MCF 10A (cell line): Measurements from ENCODE around the gene ASH1L. TPM values are rescaled to one million over a fixed set of nuclear protein-coding genes. Genes with fewer than 3 reads are reported as not detected.
"Not testable (repeated sequence)": the region's sequence is repeated elsewhere in the genome, so short reads cannot be mapped to it uniquely, and the experiment has no call there.

Experiments
- BruUV-seq: library from RNA; stranded (reverse); fragments of 400-500 nt; replicated peaks from 2 replicates; lab custom pipeline; 2021; lab: Mats Ljungman, UMichigan
- CTCF ChIA-PET: fragments of 300-600 bp; sonication (Branson Sonifier 250); formaldehyde crosslinking; extraction: SDS; loops from one replicate; lab custom pipeline; 2021; ENCODE audit warnings: antibody characterized with exemption, inconsistent platforms; lab: Yijun Ruan, JAX
- POLR2A ChIA-PET: fragments of 300-600, 350-650 bp; sonication (Branson Sonifier 250); formaldehyde crosslinking; extraction: SDS; loops from one replicate; lab custom pipeline; 2020; ENCODE audit warnings: antibody characterized with exemption, inconsistent platforms; lab: Yijun Ruan, JAX
- DNase-seq: peaks from one replicate; pipeline ENCODE4 v3.0.0-alpha.2; 2018; ENCODE audit not compliant: unreplicated experiment
- H3K27ac Mint-ChIP-seq: one replicate; pipeline ENCODE4 v1.8.0; 2022; ENCODE audit warnings: mild to moderate bottlenecking, low read depth, mixed read lengths; ENCODE audit not compliant: unreplicated experiment
- H3K27me3 Mint-ChIP-seq: one replicate; pipeline ENCODE4 v1.8.0; 2022; ENCODE audit warnings: mixed read lengths; ENCODE audit not compliant: insufficient read depth, unreplicated experiment
- H3K36me3 Mint-ChIP-seq: one replicate; pipeline ENCODE4 v1.8.0; 2022; ENCODE audit warnings: mild to moderate bottlenecking, moderate library complexity, mixed read lengths; ENCODE audit not compliant: insufficient read depth, unreplicated experiment
- H3K4me1 Mint-ChIP-seq: one replicate; pipeline ENCODE4 v1.8.0; 2022; ENCODE audit warnings: mixed read lengths; ENCODE audit not compliant: insufficient read depth, unreplicated experiment
- H3K4me3 Mint-ChIP-seq: one replicate; pipeline ENCODE4 v1.8.0; 2022; ENCODE audit warnings: mild to moderate bottlenecking, moderate library complexity, mixed read lengths; ENCODE audit not compliant: unreplicated experiment
- H3K9me3 Mint-ChIP-seq: one replicate; pipeline ENCODE4 v1.8.0; 2022; ENCODE audit warnings: mixed read lengths; ENCODE audit not compliant: unreplicated experiment
- CTCF ChIP-seq: fragments of 200-600 bp; IDR thresholded peaks from one replicate; pipeline ENCODE4 v1.8.0; 2022; ENCODE audit warnings: antibody characterized with exemption, mild to moderate bottlenecking; ENCODE audit not compliant: unreplicated experiment
- intact Hi-C: fragments of 100-400 bp; cut with micrococcal nuclease; formaldehyde crosslinking; loops from 2 replicates; pipeline ENCODE4 v1.14.1; 2022
- total RNA-seq: library from RNA; stranded (reverse); gene quantifications from 2 replicates; pipeline ENCODE4 v1.2.3, GENCODE V29; 2022

The ASH1L gene
- total RNA-seq, 1 experiment from 2014 or later: 59.1 TPM

- no peaks in the 10 kb centered on the region for H3K27me3 Mint-ChIP-seq
- intact Hi-C loops: loop anchor here (10.0 kb wide), 1 partner anchor 48 kb away; no protein-coding TSS in a partner anchor
- DNase-seq: no peak
- no peak overlapping the region for H3K4me3 Mint-ChIP-seq
- H3K4me1 Mint-ChIP-seq: peaks cover 11% of the 10 kb centered on the region
- no peak overlapping the region for H3K27ac Mint-ChIP-seq
- H3K9me3 Mint-ChIP-seq: no peaks in the 10 kb centered on the region
- BruUV-seq: no TSS peak
- no peak for TF ChIP-seq CTCF
- ChIA-PET POLR2A (interaction anchor here (0.6 to 1.8 kb wide), 3 partner anchors 13 to 31 kb away, joined by 3 to 4 read pairs (median 3); partner anchors contain the start of gene MSTO1), CTCF (interaction anchor here (0.6 to 3.0 kb wide), 4 partner anchors 9 to 346 kb away, joined by 3 to 19 read pairs (median 6); no protein-coding TSS in a partner anchor)
- H3K36me3 Mint-ChIP-seq: no peaks in the 10 kb centered on the region
Observed at GRCh38 chr1:155596864-155597263, 34.3 kb upstream of the ASH1L start.

GRCh38 chr1:155595877-155596474 lies 33.4 kb upstream of the ASH1L start:
- not testable (repeated sequence) for H3K27me3 Mint-ChIP-seq, BruUV-seq, H3K4me3 Mint-ChIP-seq, H3K9me3 Mint-ChIP-seq, H3K36me3 Mint-ChIP-seq, DNase-seq, H3K27ac Mint-ChIP-seq
- intact Hi-C loops: loop anchor here (10.0 kb wide), 1 partner anchor 49 kb away; no protein-coding TSS in a partner anchor
- POLR2A ChIA-PET: interaction anchor here (0.6 to 1.8 kb wide), 4 partner anchors 13 to 1205 kb away, joined by 3 to 4 read pairs (median 3); partner anchors contain the start of gene MSTO1
- CTCF ChIA-PET: interaction anchor here (0.7 to 3.0 kb wide), 3 partner anchors 10 to 345 kb away, joined by 3 to 19 read pairs (median 8); no protein-coding TSS in a partner anchor
- peaks cover 11% of the 10 kb centered on the region for H3K4me1 Mint-ChIP-seq

GRCh38 chr1:155591770-155592169 lies 29.2 kb upstream of the ASH1L start:
- intact Hi-C loops: loop anchor here (1.0 to 10.0 kb wide), 5 partner anchors 53 to 414 kb away; partner anchors contain the start of genes HCN3 and RUSC1
- Mint-ChIP-seq H3K9me3 (no peaks in the 10 kb centered on the region), H3K27ac (no peak overlapping the region), H3K36me3 (peaks cover 4% of the 10 kb centered on the region), H3K4me1 (no peaks in the 10 kb centered on the region), H3K4me3 (no peak overlapping the region), H3K27me3 (no peaks in the 10 kb centered on the region)
- peak; percentile 80 for TF ChIP-seq CTCF
- CTCF ChIA-PET: interaction anchor here (0.6 to 3.6 kb wide), 25 partner anchors 10 to 705 kb away, joined by 3 to 23 read pairs (median 4); partner anchors contain the start of gene THBS3
- POLR2A ChIA-PET: interaction anchor here (0.6 to 0.7 kb wide), 2 partner anchors 212 to 385 kb away, joined by 3 read pairs; no protein-coding TSS in a partner anchor
- DNase-seq: peak; percentile 78
- no TSS peak for BruUV-seq

- POLR2A ChIA-PET: interaction anchor here (0.6 to 1.7 kb wide), 5 partner anchors 28 to 384 kb away, joined by 3 to 4 read pairs (median 3); no protein-coding TSS in a partner anchor
- CTCF ChIA-PET: interaction anchor here (0.6 to 3.6 kb wide), 10 partner anchors 13 to 383 kb away, joined by 3 to 23 read pairs (median 4); partner anchors contain the start of gene THBS3
- H3K27me3 Mint-ChIP-seq, H3K36me3 Mint-ChIP-seq, DNase-seq, H3K9me3 Mint-ChIP-seq, H3K4me1 Mint-ChIP-seq, H3K4me3 Mint-ChIP-seq, BruUV-seq, H3K27ac Mint-ChIP-seq: not testable (repeated sequence)
- intact Hi-C loops: loop anchor here (1.0 to 10.0 kb wide), 4 partner anchors 54 to 413 kb away; partner anchors contain the start of gene RUSC1
Observed at GRCh38 chr1:155590516-155591247, 28.1 kb upstream of the ASH1L start.

- H3K36me3 Mint-ChIP-seq, H3K4me1 Mint-ChIP-seq, H3K27me3 Mint-ChIP-seq, DNase-seq, intact Hi-C loops, H3K9me3 Mint-ChIP-seq, H3K4me3 Mint-ChIP-seq, BruUV-seq, H3K27ac Mint-ChIP-seq: not testable (repeated sequence)
- CTCF ChIA-PET: interaction anchor here (0.6 to 1.3 kb wide), 3 partner anchors 11 to 338 kb away, joined by 4 read pairs; no protein-coding TSS in a partner anchor
- POLR2A ChIA-PET: interaction anchor here (0.6 to 0.7 kb wide), 2 partner anchors 242 to 303 kb away, joined by 3 read pairs; no protein-coding TSS in a partner anchor
Observed at GRCh38 chr1:155589282-155589681, 26.7 kb upstream of the ASH1L start.

- H3K27ac Mint-ChIP-seq, H3K27me3 Mint-ChIP-seq, H3K4me3 Mint-ChIP-seq, DNase-seq, BruUV-seq, H3K9me3 Mint-ChIP-seq, H3K36me3 Mint-ChIP-seq, H3K4me1 Mint-ChIP-seq, intact Hi-C loops: not testable (repeated sequence)
- ChIA-PET CTCF (interaction anchor here (0.6 to 1.4 kb wide), 3 partner anchors 74 to 333 kb away, joined by 3 to 4 read pairs (median 3); no protein-coding TSS in a partner anchor), POLR2A (interaction anchor here (1.2 kb wide), 1 partner anchor 25 kb away, joined by 4 read pairs; no protein-coding TSS in a partner anchor)
Observed at GRCh38 chr1:155583846-155584245, 21.2 kb upstream of the ASH1L start.

GRCh38 chr1:155575608-155576007 lies 13.0 kb upstream of the ASH1L start:
- peaks cover 34% of the 10 kb centered on the region for H3K36me3 Mint-ChIP-seq
- intact Hi-C loops, H3K9me3 Mint-ChIP-seq, H3K4me3 Mint-ChIP-seq, H3K4me1 Mint-ChIP-seq, BruUV-seq, H3K27me3 Mint-ChIP-seq, H3K27ac Mint-ChIP-seq, CTCF ChIA-PET, DNase-seq: not testable (repeated sequence)
- POLR2A ChIA-PET: interaction anchor here (0.6 kb wide), 1 partner anchor 62 kb away, joined by 3 read pairs; no protein-coding TSS in a partner anchor
